GM19324 (cell line): ENCODE data around the gene FCMR.

ENCODE experiments used
- ATAC-seq: cut with Tn5 transposase; IDR thresholded peaks from one replicate; pipeline ENCODE4 v1.9.1; 2021; ENCODE audit warnings: mild to moderate bottlenecking, moderate library complexity; ENCODE audit not compliant: unreplicated experiment, low FRiP score

FCMR gene

GRCh38 chr1:206903687-206904086 lies 18.1 kb downstream of the FCMR start:
- no peak for ATAC-seq

- no peak for ATAC-seq
Observed at GRCh38 chr1:206902702-206903101, 19.0 kb downstream of the FCMR start.

- ATAC-seq: no peak
Observed at GRCh38 chr1:206901944-206902343, 19.8 kb downstream of the FCMR start.

- no peak for ATAC-seq
Observed at GRCh38 chr1:206900149-206900548, 21.6 kb downstream of the FCMR start.

- no peak for ATAC-seq
Observed at GRCh38 chr1:206899717-206900116, 22.0 kb downstream of the FCMR start.

GRCh38 chr1:206898915-206899431 lies 22.8 kb downstream of the FCMR start:
- no peak for ATAC-seq

- no peak for ATAC-seq
Observed at GRCh38 chr1:206898089-206898914, 23.4 kb downstream of the FCMR start.

- ATAC-seq: no peak
Observed at GRCh38 chr1:206897175-206897574, 24.6 kb downstream of the FCMR start, which contains the start of gene IL24. TSS of gene IL24 (plus strand) at chr1:206897443. CDS start at chr1:206897833, 390 bp downstream.

GRCh38 chr1:206896261-206896660 lies 25.5 kb downstream of the FCMR start:
- ATAC-seq: no peak

- ATAC-seq: no peak
Observed at GRCh38 chr1:206895837-206896242, 25.9 kb downstream of the FCMR start.

- no peak for ATAC-seq
Observed at GRCh38 chr1:206895325-206895724, 26.4 kb downstream of the FCMR start.

GRCh38 chr1:206893380-206893779 lies 28.4 kb downstream of the FCMR start:
- no peak for ATAC-seq

GRCh38 chr1:206892351-206892984 lies 29.3 kb downstream of the FCMR start:
- no peak for ATAC-seq

GRCh38 chr1:206891412-206891811 lies 30.3 kb downstream of the FCMR start:
- ATAC-seq: no peak

GRCh38 chr1:206890125-206891060 lies 31.3 kb downstream of the FCMR start:
- no peak for ATAC-seq

- ATAC-seq: no peak
Observed at GRCh38 chr1:206887701-206888100, 34.0 kb downstream of the FCMR start.

GRCh38 chr1:206886831-206887230 lies 34.9 kb downstream of the FCMR start:
- ATAC-seq: no peak

GRCh38 chr1:206885341-206886060 lies 36.2 kb downstream of the FCMR start:
- ATAC-seq: no peak

- no peak for ATAC-seq
Observed at GRCh38 chr1:206883876-206884275, 37.9 kb downstream of the FCMR start.

- no peak for ATAC-seq
Observed at GRCh38 chr1:206883160-206883559, 38.6 kb downstream of the FCMR start.
